ENCODE data around the gene TAF7.
A peak's percentile ranks its signal among the peaks of the same experiment; 100 is the strongest.
"Not testable (repeated sequence)": the region's sequence is repeated elsewhere in the genome, so short reads cannot be mapped to it uniquely, and the experiment has no call there.

The TAF7 gene

DNA sequence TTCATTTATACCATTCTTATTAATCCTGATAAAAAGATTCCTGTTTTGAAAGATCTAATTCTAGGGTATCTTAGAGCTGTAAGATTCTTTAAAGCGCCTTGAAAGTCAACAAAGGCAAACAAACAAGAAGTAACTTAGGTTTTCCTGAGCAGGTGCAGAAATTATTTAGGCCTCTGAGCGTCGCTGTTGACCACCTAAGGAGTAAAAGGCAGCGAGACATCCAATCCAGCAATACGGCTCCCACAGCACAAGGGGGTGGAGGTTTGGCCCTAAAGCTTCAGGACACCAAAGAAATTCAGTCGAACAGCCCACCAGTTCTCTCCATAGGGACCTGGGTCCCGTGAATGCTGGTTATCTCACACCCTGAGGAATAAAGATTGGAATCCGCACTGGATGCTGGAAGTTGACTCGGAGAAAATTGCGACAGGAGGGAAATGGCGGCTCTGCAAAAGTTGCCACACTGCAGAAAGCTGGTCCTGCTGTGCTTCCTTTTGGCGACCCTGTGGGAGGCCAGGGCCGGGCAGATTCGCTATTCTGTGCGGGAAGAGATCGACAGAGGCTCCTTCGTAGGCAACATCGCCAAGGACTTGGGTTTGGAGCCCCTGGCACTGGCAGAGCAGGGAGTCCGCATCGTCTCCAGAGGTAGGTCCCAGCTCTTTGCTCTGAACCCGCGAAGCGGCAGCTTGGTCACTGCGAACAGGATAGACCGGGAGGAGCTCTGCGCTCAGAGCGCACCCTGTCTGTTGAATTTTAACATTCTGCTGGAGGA is 18.1 kb upstream of the TAF7 start, which contains the start of gene PCDHGA2:
Gene PCDHGA2, plus strand, starts transcription at position 223 of the 769 bp plus-strand sequence.
- no peak for DNase-seq

DNA sequence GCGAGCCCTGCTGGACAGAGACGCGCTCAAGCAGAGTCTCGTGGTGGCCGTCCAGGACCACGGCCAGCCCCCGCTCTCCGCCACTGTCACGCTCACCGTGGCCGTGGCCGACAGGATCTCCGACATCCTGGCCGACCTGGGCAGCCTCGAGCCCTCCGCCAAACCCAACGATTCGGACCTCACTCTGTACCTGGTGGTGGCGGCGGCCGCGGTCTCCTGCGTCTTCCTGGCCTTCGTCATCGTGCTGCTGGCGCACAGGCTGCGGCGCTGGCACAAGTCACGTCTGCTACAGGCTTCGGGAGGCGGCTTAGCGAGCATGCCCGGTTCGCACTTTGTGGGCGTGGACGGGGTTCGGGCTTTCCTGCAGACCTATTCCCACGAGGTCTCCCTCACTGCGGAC is 12.0 kb upstream of the TAF7 start:
- DNase-seq: not testable (repeated sequence)

DNA sequence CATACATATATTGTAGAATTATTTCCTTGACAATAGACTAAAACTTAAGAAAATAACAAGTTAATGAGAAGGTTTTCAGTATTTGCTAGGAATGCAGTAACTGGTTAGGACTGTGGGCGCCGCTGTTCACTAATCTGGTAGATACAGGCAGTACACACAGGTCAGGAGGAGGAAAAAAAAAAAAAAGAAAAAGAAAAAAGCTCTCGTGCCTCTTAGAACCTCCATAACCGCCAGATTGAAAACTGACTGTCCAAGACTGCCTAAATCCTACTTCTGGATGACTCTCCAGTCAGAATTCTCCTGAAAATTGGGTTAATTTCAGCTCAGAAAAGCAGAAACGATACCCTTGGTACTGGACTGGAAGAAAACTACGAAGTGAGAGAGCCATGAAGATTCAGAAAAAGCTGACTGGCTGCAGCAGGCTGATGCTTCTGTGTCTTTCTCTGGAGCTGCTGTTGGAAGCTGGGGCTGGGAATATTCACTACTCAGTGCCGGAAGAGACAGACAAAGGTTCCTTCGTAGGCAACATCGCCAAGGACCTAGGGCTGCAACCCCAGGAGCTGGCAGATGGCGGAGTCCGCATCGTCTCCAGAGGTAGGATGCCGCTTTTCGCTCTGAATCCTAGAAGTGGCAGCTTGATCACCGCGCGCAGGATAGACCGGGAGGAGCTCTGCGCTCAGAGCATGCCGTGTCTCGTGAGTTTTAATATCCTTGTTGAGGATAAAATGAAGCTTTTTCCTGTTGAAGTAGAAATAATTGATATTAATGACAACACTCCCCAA is 9.9 kb upstream of the TAF7 start, which contains the start of gene PCDHGA1:
Gene PCDHGA1, plus strand, starts transcription at position 216 of the 782 bp plus-strand sequence.
- DNase-seq: no peak

DNA sequence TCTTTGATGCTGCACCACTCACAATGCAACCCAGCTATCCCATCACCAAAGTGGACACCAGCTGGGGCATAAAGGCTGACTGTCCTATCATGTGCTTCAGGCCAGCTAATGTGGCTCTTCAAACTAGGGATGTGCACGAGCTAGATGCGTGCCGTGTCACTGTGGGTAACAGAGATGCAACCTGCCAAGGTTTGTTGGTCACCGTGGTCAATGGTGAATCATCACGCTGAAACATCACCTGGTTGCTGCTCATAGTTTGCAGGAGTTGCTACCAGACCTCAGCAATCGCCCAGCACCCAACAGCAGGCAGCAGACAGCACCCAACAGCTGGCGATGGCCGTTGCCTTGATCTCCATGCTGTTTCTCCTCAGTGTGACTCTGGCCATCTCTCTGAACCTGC is 7.6 kb upstream of the TAF7 start:
- no peak for DNase-seq

DNA sequence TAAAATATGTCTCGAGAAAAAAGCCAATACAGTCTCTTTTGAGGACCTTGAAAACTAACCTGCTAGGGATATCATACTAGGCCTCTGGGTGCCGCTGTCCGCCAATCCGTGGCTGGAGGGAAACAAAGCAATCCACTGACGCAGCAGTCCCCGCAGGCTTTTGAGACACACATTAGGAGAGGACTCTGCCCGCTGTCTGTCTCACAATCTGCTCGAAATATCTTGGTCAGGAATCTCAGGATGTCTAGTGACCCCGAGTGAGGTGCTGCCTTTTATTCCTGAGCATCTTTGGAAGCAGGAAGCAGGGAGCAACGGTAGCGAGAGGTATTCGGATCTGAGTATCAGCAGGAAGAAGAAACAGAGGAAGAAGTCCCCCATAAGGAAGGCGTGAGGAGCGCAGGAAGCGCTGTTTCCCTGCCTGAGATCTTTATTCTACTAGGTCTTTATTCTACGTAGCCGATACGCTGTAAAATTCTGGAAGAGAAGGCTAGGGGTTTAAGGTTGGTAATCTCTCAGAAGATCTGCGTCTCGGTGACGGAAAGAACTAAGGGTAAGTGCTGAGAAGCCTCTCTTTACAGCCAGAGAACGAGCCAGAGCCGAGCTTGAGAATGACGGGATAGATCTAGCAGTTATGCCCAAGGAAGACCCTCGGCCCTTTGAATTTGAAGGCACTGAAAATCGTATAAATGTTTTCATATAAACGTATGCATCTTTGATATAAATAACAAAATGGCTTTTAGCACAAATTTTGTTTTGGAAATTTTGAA is 5.7 kb upstream of the TAF7 start:
- peak; percentile 64 for DNase-seq

DNA sequence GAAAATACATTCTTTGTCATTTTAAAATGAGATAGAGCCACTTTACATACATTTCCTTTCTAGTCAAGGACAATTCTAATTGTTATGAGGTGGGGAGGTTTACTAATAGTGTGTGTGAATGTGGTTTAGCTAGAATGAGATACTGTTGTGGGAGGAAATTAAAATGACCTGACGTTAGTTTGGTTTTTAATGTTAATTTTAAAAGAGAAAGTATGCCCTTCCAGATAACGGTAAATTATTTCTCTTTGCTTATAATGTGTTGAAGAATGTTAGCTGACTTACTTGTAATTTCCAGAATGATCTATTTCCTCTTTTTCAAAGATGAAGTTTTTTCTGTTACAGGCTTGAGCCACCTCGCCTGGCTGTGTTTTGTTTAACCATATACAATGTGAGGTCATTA is 1.7 kb upstream of the TAF7 start:
- no peak for DNase-seq

DNA sequence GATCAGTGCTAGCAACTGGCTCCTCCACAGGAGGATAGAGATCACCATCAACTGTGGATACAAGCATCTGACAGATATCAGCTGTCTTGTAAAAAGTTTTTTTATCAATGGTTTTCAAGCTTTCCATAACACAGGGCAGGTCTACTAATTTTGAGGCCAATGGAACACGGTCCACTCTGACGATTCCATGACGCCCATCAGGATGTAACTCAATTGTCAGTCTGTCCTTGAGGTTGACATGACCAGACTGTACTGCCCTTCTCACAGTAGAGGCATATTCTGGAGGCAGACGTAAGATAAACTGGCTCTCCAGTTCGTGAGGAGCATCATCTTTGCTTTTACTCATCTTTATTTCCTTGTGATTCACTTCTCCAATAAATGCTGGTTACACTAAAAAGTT is 885 bp downstream of the TAF7 start:
- DNase-seq: no peak

DNA sequence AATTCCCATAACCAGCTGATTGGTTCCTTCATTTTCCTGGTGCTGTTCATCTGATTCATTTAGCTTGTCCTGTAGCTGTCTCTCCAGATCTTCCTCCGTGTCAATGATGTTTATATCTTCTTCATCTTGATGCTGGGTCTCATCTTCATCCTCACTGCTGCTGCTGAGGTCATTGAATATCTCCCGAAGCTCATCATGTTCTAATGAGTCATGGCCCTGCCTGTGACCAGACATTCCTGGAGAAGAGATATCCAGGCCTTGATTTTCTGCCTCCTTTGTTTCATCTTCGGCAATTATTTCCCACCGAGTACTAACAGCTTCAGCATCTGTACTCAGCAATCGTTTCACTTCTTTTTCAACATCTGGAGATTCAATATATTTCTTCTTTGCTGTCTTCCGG is 1.4 kb downstream of the TAF7 start:
- DNase-seq: no peak

DNA sequence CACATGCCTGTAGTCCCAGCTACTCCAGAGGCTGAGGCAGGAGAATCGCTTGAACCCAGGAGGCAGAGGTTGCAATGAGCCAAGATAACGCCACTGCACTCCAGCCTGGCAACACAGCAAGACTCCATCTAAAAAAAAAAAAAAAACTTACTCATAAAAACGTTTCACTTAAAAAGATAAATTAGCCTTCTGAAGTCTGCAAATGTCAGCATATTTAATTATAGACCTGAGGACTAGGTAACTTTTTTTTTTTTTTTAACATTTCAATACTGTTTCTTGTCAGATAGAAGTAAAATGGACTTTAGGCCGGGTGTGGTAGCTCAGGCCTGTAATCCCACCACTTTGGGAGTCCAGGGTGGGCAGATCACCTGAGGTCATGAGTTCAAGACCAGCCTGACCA is 3.6 kb downstream of the TAF7 start:
- DNase-seq: not testable (repeated sequence)

DNA sequence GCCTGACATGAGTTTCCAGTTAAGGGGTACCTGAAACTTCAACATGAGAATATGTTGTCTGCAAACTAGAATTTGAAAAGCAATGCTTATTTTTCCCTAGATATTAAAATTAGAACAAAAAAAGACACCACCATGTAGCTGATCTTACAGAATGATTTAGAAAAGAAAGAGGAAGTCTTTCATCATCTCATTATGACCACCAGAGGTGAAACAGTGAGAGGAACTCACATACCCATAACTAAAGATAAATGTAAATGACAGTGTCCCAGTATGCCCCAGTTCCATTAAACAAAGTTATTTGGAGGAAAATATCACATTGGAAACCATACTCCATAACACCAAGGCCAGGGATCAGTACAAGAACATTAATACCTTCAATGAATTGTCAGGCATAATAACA is 6.9 kb downstream of the TAF7 start:
- no peak for DNase-seq

DNA sequence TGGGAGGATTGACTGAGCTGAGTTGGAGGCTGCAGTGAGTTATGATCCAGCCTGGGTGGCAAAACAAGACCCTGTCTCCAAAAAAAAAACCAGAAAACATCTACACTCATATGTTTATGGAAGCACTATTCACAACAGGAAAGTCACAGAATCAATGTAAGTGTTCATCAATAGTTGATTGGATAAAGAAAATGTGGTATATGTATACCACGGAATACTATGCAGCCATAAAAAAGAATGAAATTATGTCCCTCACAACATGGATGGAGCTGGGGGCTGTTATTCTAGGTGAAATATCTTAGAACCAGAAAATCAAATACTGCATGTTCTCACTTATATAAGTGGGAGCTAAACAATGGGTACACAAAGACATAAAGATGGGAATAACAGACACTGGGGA is 14.0 kb downstream of the TAF7 start:
- DNase-seq: no peak

DNA sequence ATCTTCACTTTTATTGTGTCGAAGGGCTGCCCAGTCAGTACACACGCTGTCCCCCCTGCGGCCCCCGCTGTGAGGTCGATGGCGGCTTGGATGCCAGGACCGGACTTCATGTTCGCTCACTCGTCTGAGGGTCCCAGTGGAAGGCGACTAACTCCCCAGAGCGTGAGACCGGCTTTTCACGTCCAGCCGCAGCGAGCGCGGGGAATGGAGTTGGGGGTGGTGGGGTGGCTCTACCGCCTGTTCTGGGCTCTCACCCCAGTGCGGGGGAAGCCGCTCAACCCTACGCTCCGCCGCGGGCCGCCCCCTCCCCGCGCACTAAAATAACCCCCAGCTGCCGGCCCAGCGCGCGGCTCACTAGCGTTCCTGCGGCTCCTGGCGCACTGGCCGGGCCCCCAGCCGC is 16.8 kb downstream of the TAF7 start, which contains the start of gene SLC25A2:
Gene SLC25A2, minus strand, starts transcription at position 294 of the 400 bp plus-strand sequence. Its CDS starts 184 bp downstream, at position 110.
- no peak for DNase-seq

DNA sequence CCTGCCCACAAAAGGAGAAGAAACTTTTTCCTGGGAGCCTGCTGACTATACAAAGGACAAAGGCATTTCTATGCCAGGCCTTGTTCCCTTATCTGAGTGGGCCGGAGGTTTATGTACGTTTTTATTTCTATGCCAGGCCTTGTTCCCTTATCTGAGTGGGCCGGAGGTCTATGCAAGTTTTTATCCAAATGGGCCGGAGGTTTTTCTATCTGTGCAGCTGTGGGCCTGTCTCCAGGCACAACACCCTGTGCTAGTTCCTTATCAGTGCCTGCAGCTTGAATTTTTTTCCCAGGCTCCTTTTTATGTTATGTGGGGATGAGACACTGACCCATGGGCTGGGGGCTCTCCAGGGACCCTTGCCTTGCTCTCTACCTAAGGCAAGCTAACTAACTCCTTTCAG is 22.2 kb downstream of the TAF7 start:
- DNase-seq: no peak

DNA sequence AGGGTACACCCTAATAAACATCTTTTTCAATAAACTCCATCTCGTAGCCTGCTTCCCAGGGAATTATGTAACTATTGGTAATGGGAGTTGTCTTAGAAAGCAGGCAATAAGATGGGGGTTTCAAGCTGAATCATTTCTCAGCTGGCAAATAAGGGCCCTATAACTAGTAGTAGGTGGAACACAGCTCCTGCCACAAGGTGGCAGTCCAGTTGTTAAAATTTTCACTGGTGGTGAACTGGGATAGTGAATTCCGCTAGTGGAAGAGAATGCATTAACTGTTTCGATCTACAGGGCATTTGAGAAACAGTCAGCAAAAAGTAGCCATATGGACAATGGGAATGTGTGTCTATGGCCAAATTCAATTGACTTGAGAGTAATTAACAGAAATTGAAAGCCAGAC is 47.7 kb downstream of the TAF7 start:
- no peak for DNase-seq

DNA sequence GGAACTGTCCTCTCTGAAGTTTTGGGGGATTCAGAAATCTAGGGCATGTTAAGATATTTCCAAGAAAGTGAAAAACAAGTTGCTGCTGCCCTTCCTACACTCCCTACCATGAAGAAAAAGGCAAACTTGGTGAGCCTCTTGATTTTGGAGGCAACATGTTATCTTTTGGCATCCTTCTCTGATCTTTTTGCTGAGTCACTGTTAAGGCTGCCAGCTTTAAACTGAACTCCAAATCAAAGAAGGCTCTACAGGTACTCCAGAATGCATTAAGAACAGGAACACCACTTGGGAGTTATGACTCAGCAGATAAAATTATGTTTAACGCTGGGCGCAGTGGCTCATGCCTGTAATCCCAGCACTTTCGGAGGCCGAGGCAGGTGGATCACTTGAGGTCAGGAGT is 51.4 kb downstream of the TAF7 start:
- DNase-seq: no peak

Data from activated gamma-delta T cell treated with Interleukin-2 at 50 U/mL for 16 hours (primary cell).